ENCODE results near the gene PIK3C2A.
"Not testable (repeated sequence)": the region's sequence is repeated elsewhere in the genome, so short reads cannot be mapped to it uniquely, and the experiment has no call there.

PIK3C2A gene

GRCh38 chr11:17240780-17241179 lies 33.0 kb upstream of the PIK3C2A start:
- ChIA-PET CTCF (no interaction called here), POLR2A (ENCODE audit: low non-redundant PET) (no interaction called here)

DNA sequence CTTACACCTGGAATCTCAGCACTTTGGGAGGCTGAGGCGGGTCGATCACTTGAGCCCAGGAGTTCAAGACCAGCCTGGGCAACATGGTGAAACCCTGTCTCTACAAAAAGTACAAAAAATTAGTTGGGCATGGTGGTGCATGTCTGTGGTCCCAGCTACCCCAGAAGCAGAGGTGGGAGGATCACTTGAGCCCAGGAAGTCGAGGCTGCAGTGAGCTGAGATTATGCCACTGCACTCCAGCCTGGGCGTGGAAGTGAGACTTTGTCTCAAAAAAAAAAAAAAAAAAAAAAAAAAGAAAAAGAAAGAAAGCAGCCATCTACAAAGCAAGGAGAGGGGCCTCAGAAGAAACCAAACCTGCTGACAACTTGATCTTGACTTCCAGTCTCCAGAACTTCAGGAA lies 32.1 kb upstream of the PIK3C2A start:
- H3K27ac ChIP-seq; POLR2A ChIA-PET (ENCODE audit: low non-redundant PET); DNase-seq (ENCODE audit: low spot score): not testable (repeated sequence)
- CTCF ChIA-PET = interaction anchor here (0.6 kb wide), 1 partner anchor 608 kb away, joined by 3 read pairs; no protein-coding TSS in a partner anchor

More at GRCh38 chr11:17240780-17241179, 33.0 kb upstream of the PIK3C2A start:
- DNase-seq (ENCODE audit: low spot score) = no peak
- TF ChIP-seq, protein P1, sequence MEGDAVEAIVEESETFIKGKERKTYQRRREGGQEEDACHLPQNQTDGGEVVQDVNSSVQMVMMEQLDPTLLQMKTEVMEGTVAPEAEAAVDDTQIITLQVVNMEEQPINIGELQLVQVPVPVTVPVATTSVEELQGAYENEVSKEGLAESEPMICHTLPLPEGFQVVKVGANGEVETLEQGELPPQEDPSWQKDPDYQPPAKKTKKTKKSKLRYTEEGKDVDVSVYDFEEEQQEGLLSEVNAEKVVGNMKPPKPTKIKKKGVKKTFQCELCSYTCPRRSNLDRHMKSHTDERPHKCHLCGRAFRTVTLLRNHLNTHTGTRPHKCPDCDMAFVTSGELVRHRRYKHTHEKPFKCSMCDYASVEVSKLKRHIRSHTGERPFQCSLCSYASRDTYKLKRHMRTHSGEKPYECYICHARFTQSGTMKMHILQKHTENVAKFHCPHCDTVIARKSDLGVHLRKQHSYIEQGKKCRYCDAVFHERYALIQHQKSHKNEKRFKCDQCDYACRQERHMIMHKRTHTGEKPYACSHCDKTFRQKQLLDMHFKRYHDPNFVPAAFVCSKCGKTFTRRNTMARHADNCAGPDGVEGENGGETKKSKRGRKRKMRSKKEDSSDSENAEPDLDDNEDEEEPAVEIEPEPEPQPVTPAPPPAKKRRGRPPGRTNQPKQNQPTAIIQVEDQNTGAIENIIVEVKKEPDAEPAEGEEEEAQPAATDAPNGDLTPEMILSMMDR (conservative IDR thresholded peaks at IDR 0.05; ENCODE audit: low read depth) = no peak
- no peak overlapping the region for H3K27ac ChIP-seq

DNA sequence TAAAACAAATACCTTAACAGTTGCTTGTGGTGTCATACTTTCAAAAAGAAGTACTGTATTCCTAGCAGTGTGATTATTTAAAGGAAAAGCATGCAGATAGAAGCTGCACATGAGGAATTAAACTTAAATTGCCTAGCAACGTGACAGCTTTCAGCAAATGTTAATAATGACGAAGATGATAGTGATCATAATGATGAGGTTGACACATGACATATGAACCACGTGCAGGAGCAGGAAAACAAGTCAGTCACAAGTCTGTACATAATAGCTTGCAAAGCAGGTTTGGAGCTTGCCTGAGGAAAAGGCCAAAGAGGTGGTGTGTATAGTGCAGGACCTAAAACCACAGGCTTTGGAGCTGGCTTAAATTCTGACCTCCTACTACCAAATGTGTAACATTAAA lies 30.6 kb upstream of the PIK3C2A start:
- DNase-seq (ENCODE audit: low spot score) = no peak
- TF ChIP-seq, protein P1 (conservative IDR thresholded peaks at IDR 0.05; ENCODE audit: low read depth) = no peak
- CTCF ChIA-PET = interaction anchor here (0.5 to 1.1 kb wide), 3 partner anchors 8 to 55 kb away, joined by 3 to 10 read pairs (median 7); no protein-coding TSS in a partner anchor
- no peak overlapping the region for H3K27ac ChIP-seq
- POLR2A ChIA-PET (ENCODE audit: low non-redundant PET) = no interaction called here

GRCh38 chr11:17233101-17233500 lies 25.3 kb upstream of the PIK3C2A start:
- no peak overlapping the region for H3K27ac ChIP-seq
- DNase-seq (ENCODE audit: low spot score) = no peak
- ChIA-PET CTCF (no interaction called here), POLR2A (ENCODE audit: low non-redundant PET) (no interaction called here)
- TF ChIP-seq, protein P1 (conservative IDR thresholded peaks at IDR 0.05; ENCODE audit: low read depth) = no peak

- DNase-seq (ENCODE audit: low spot score) = no peak
- no peak overlapping the region for H3K27ac ChIP-seq
- CTCF ChIA-PET = interaction anchor here (0.6 to 1.6 kb wide), 6 partner anchors 7 to 1889 kb away, joined by 3 to 10 read pairs (median 3); no protein-coding TSS in a partner anchor
- POLR2A ChIA-PET (ENCODE audit: low non-redundant PET) = no interaction called here
- TF ChIP-seq, protein P1 (conservative IDR thresholded peaks at IDR 0.05; ENCODE audit: low read depth) = no peak
Observed at GRCh38 chr11:17230867-17231851, 23.4 kb upstream of the PIK3C2A start.

- CTCF ChIA-PET = interaction anchor here (0.6 to 1.6 kb wide), 15 partner anchors 9 to 778 kb away, joined by 3 to 10 read pairs (median 4); partner anchors contain the start of gene NUCB2
- TF ChIP-seq, protein P1 (conservative IDR thresholded peaks at IDR 0.05; ENCODE audit: low read depth) = no peak
- no peak for DNase-seq (ENCODE audit: low spot score)
- POLR2A ChIA-PET (ENCODE audit: low non-redundant PET) = no interaction called here
- no peak overlapping the region for H3K27ac ChIP-seq
Observed at GRCh38 chr11:17229481-17230152, 21.8 kb upstream of the PIK3C2A start.

GRCh38 chr11:17228186-17228925 lies 20.6 kb upstream of the PIK3C2A start:
- DNase-seq (ENCODE audit: low spot score); H3K27ac ChIP-seq; POLR2A ChIA-PET (ENCODE audit: low non-redundant PET): not testable (repeated sequence)
- CTCF ChIA-PET = interaction anchor here (1.2 kb wide), 1 partner anchor 74 kb away, joined by 7 read pairs; no protein-coding TSS in a partner anchor

All from RWPE1 (cell line).